Measurements from ENCODE around the gene LDLRAP1. TPM values are rescaled to one million over a fixed set of nuclear protein-coding genes. Genes with fewer than 3 reads are reported as not detected.

The LDLRAP1 gene
- total and polyA plus RNA-seq, 2 donors (not counting 3 experiments of a cell fraction or from before 2014, with no cell fraction given): 23.1 to 24.7 TPM

DNA sequence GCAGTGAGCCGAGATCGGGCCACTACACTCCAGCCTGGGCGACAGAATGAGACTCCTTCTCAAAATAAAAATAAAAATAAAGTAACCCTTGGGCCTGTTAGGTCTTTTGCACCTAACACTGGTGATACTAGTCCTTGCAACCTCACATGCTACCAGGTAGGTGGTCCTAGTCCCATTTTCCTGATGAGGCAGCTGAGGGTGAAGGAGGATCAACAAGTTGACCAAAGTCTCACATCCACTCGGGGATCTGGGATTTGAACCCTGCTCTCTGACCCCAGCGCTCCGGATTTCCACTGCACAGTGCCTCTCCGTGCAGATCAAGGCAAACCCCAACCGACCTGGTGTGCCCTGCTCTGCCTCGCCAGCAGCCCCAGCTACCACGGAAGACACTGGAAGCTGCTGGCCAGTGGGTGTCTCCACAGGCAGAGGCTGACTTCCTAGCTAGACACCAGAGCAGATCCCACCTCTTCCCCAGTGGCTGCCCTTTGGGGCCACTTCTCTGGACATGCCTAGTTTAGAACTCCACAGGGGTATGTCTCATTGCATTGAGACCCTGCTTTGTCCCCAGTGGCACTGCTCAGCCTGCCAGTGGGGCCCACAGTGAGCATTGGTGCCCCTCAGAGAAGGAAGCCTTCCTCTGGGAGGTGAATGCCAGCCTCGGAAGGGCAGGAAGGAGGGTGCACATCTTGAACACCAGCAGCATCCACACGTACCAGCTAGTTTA is 27.6 kb downstream of the LDLRAP1 start:
- Histone ChIP-seq H3K9me3 (replicated peaks; ENCODE audit: control insufficient read depth, insufficient read depth, low read length) (no peaks in the 10 kb centered on the region), H3K4me1 (ENCODE audit: control insufficient read depth, extremely low read depth, insufficient read depth, low read length) (peaks cover 6% of the 10 kb centered on the region), H4K20me1 (replicated peaks; ENCODE audit: control insufficient read depth, extremely low read depth, insufficient read depth, low read length) (no peaks in the 10 kb centered on the region), H3K9me1 (replicated peaks; ENCODE audit: control insufficient read depth, extremely low read depth, insufficient read depth, low read length) (no peaks in the 10 kb centered on the region), H3K9ac (replicated peaks; ENCODE audit: extremely low read depth, insufficient read depth, low read length) (no peak overlapping the region), H3K36me3 (ENCODE audit: control insufficient read depth in 2 of 2, extremely low read depth in 1 of 2, insufficient read depth in 2 of 2, low read length in 2 of 2) (no peaks in the 10 kb centered on the region), H3K4me2 (ENCODE audit: insufficient read depth, low read length) (no peak overlapping the region), H3K79me2 (ENCODE audit: control insufficient read depth, insufficient read depth, low read length) (no peaks in the 10 kb centered on the region), H3K27me3 (ENCODE audit: control insufficient read depth in 2 of 2, insufficient read depth in 2 of 2, low read length in 2 of 2) (no peaks in the 10 kb centered on the region), H3K4me3 (replicated peaks in 1 of 3; ENCODE audit: insufficient read depth in 1 of 3, low read depth in 1 of 3, low read length in 3 of 3) (no peak overlapping the region), H3K27ac (ENCODE audit: insufficient read depth, low read depth, low read length) (no peak overlapping the region), H2AFZ (ENCODE audit: low read depth, low read length) (no peak overlapping the region)
- BruUV-seq (replicated peaks): no TSS peak
- TF ChIP-seq FOS (IDR thresholded peaks at IDR 0.05; ENCODE audit: borderline replicate concordance, insufficient read depth, low read length) (no peak), POLR2A (IDR thresholded peaks at IDR 0.05; ENCODE audit: low read depth, low read length) (no peak), EZH2 (IDR thresholded peaks at IDR 0.05; ENCODE audit: borderline replicate concordance, low read depth, low read length, severe bottlenecking) (no peak), CTCF (IDR thresholded peaks at IDR 0.05; ENCODE audit: extremely low read depth in 1 of 2, insufficient read depth in 1 of 2, low read depth in 1 of 2, low read length in 2 of 2) (no peak), JUN (IDR thresholded peaks at IDR 0.05; ENCODE audit: borderline replicate concordance, insufficient read depth, insufficient read length, low read depth) (no peak), POLR2AphosphoS5 (IDR thresholded peaks at IDR 0.05; ENCODE audit: insufficient read depth, low read depth, low read length) (no peak), GATA2 (IDR thresholded peaks at IDR 0.05; ENCODE audit: insufficient read depth, insufficient read length, low read depth, low read length) (no peak), MAX (IDR thresholded peaks at IDR 0.05; ENCODE audit: insufficient read depth, insufficient read length) (no peak), MYC (IDR thresholded peaks at IDR 0.05; ENCODE audit: low read depth, low read length) (no peak)
- FAIRE-seq: no peak
- intact Hi-C loops (cut with micrococcal nuclease) (no loop called here), dilution Hi-C loops (cut with MboI; ENCODE audit: extremely low pct_ligation_motif_present, low sequenced_read_pairs) (no loop called here)
- POLR2A ChIA-PET: no interaction called here
- CTCF ChIA-PET: interaction anchor here (1.1 to 2.7 kb wide), 3 partner anchors 9 to 34 kb away, joined by 3 to 11 read pairs (median 4); no protein-coding TSS in a partner anchor
- DNase-seq (ENCODE audit: low read depth, low spot score): no peak

All from endothelial cell of umbilical vein (primary cell).